ENCODE measurements around the gene MAP1B. TPM values are rescaled to one million over a fixed set of nuclear protein-coding genes. Genes with fewer than 3 reads are reported as not detected.

Gene MAP1B
- total RNA-seq, 1 experiment from 2014 or later, result 8.9 TPM

- H3K9me3 ChIP-seq (ENCODE audit: control insufficient read depth in 1 of 2, insufficient read depth in 1 of 2, low read depth in 1 of 2, low read length in 2 of 2), result no peaks in the 10 kb centered on the region
- H2AFZ ChIP-seq (ENCODE audit: low read depth, low read length, poor library complexity, severe bottlenecking), result no peak overlapping the region
- H3K27ac ChIP-seq (ENCODE audit: low read depth, low read length), result no peak overlapping the region
- ChIA-PET POLR2A (no interaction called here), CTCF (no interaction called here), RAD21 (ENCODE audit: low non-redundant PET in 1 of 2, low total read pairs in 2 of 2, uncharacterized antibody in 2 of 2, unreplicated experiment in 2 of 2) (no interaction called here)
- no peaks in the 10 kb centered on the region for H3K4me1 ChIP-seq (ENCODE audit: control insufficient read depth in 1 of 2, insufficient read depth in 2 of 2, low read length in 2 of 2)
- DNase-seq (ENCODE audit: low read depth, low spot score), result no peak
- H3K9me2 ChIP-seq (ENCODE audit: insufficient read depth), result no peaks in the 10 kb centered on the region
- intact Hi-C loops (cut with micrococcal nuclease), result no loop called here
- peak; percentile 33; the same call in 1 of the 2 replicates for TF ChIP-seq FOSL1 (IDR thresholded peaks at IDR 0.05; ENCODE audit: low read depth)
- no peak for TF ChIP-seq CEBPB (IDR thresholded peaks at IDR 0.05; ENCODE audit: low read depth)
- TF ChIP-seq ZFX (IDR thresholded peaks at IDR 0.05), result 0 out of 2 replicates have a peak, but pooled peaks have one; percentile 12
- no peak for ATAC-seq
- H3K36me3 ChIP-seq (ENCODE audit: control insufficient read depth in 1 of 2, insufficient read depth in 2 of 2, low read length in 2 of 2), result no peaks in the 10 kb centered on the region
- no peak overlapping the region for H3K4me3 ChIP-seq (replicated peaks in 1 of 2; ENCODE audit: low read depth in 1 of 2, low read length in 2 of 2)
- H3K79me2 ChIP-seq (ENCODE audit: insufficient read depth, low read length), result no peaks in the 10 kb centered on the region
- no peak overlapping the region for H3K4me2 ChIP-seq (ENCODE audit: low read length)
- H3K27me3 ChIP-seq (ENCODE audit: insufficient read depth, low read length), result no peaks in the 10 kb centered on the region
- no TSS peak for BruUV-seq (replicated peaks)
- no peak overlapping the region for H3K9ac ChIP-seq (ENCODE audit: low read length)
- H4K20me1 ChIP-seq (ENCODE audit: insufficient read depth), result no peaks in the 10 kb centered on the region
Observed at GRCh38 chr5:72133212-72133990, 26.1 kb downstream of the MAP1B start.

GRCh38 chr5:72134226-72134899, 27.1 kb downstream of the MAP1B start:
- BruUV-seq (replicated peaks), result no TSS peak
- H3K9ac ChIP-seq (ENCODE audit: low read length), result no peak overlapping the region
- no peaks in the 10 kb centered on the region for H3K27me3 ChIP-seq (ENCODE audit: insufficient read depth, low read length)
- H3K36me3 ChIP-seq (ENCODE audit: control insufficient read depth in 1 of 2, insufficient read depth in 2 of 2, low read length in 2 of 2), result no peaks in the 10 kb centered on the region
- no peak overlapping the region for H3K27ac ChIP-seq (ENCODE audit: low read depth, low read length)
- no peaks in the 10 kb centered on the region for H4K20me1 ChIP-seq (ENCODE audit: insufficient read depth)
- H3K4me2 ChIP-seq (ENCODE audit: low read length), result no peak overlapping the region
- H3K79me2 ChIP-seq (ENCODE audit: insufficient read depth, low read length), result no peaks in the 10 kb centered on the region
- no peaks in the 10 kb centered on the region for H3K9me2 ChIP-seq (ENCODE audit: insufficient read depth)
- no peak overlapping the region for H3K4me3 ChIP-seq (replicated peaks in 1 of 2; ENCODE audit: low read depth in 1 of 2, low read length in 2 of 2)
- ChIA-PET RAD21 (ENCODE audit: low non-redundant PET in 1 of 2, low total read pairs in 2 of 2, uncharacterized antibody in 2 of 2, unreplicated experiment in 2 of 2) (no interaction called here), POLR2A (no interaction called here), CTCF (no interaction called here)
- H3K4me1 ChIP-seq (ENCODE audit: control insufficient read depth in 1 of 2, insufficient read depth in 2 of 2, low read length in 2 of 2), result no peaks in the 10 kb centered on the region
- no peak for ATAC-seq
- no peak overlapping the region for H2AFZ ChIP-seq (ENCODE audit: low read depth, low read length, poor library complexity, severe bottlenecking)
- intact Hi-C loops (cut with micrococcal nuclease), result no loop called here
- H3K9me3 ChIP-seq (ENCODE audit: control insufficient read depth in 1 of 2, insufficient read depth in 1 of 2, low read depth in 1 of 2, low read length in 2 of 2), result no peaks in the 10 kb centered on the region
- no peak for DNase-seq (ENCODE audit: low read depth, low spot score)
- TF ChIP-seq ZNF274 (IDR thresholded peaks at IDR 0.05; ENCODE audit: low read depth, low read length) (no peak), POLR2A (IDR thresholded peaks at IDR 0.05; ENCODE audit: borderline replicate concordance, extremely low read depth, insufficient read depth, insufficient read length) (no peak), RAD21 (IDR thresholded peaks at IDR 0.05; ENCODE audit: low read depth) (no peak), FOSL1 (IDR thresholded peaks at IDR 0.05; ENCODE audit: low read depth) (no peak), ATF3 (IDR thresholded peaks at IDR 0.05) (no peak), POLR2AphosphoS5 (IDR thresholded peaks at IDR 0.05; ENCODE audit: low read depth, low read length) (no peak), SRF (IDR thresholded peaks at IDR 0.05; ENCODE audit: low read depth) (no peak), SP1 (IDR thresholded peaks at IDR 0.05; ENCODE audit: low read depth) (no peak), ZFX (IDR thresholded peaks at IDR 0.05) (no peak), SIN3A (IDR thresholded peaks at IDR 0.05; ENCODE audit: low read depth) (no peak), CBX3 (IDR thresholded peaks at IDR 0.05; ENCODE audit: low read depth) (no peak), CTCF (IDR thresholded peaks at IDR 0.05 in 2 of 3, conservative IDR thresholded peaks at IDR 0.05 in 1 of 3; ENCODE audit: borderline replicate concordance in 1 of 3, insufficient read depth in 1 of 3, low read depth in 2 of 3, low read length in 2 of 3) (no peak), ELF1 (IDR thresholded peaks at IDR 0.05; ENCODE audit: borderline replicate concordance, low read depth) (no peak), JUND (IDR thresholded peaks at IDR 0.05) (no peak), ZBTB33 (IDR thresholded peaks at IDR 0.05; ENCODE audit: extremely low read depth, insufficient replicate concordance, low read length) (no peak)
